ENCODE data around the gene AADACL4. TPM values are rescaled to one million over a fixed set of nuclear protein-coding genes. Genes with fewer than 3 reads are reported as not detected.

The AADACL4 gene
- total RNA-seq, 1 experiment from 2014 or later: not detected

- no TSS peak for BruUV-seq (replicated peaks)
- intact Hi-C loops (cut with micrococcal nuclease; ENCODE audit: unreplicated experiment) (no loop called here), in situ Hi-C loops (cut with HindIII; ENCODE audit: low pct_unique_long_range_greater_than_20kb, low sequenced_read_pairs) (no loop called here)
- no peak for ATAC-seq
- ChIA-PET CTCF (no interaction called here), POLR2A (no interaction called here)
- 0 out of 2 replicates have a peak, but pooled peaks cover 5% of the 10 kb centered on the region for H3K36me3 ChIP-seq (ENCODE audit: control insufficient read depth, insufficient read depth, low read length)
- H3K4me1 ChIP-seq (ENCODE audit: control insufficient read depth, insufficient read depth, low read length): peaks cover 48% of the 10 kb centered on the region
- peak overlapping the region in 1 of 2 experiments; percentile 5; a peak in 1 of 4 replicates for H3K4me3 ChIP-seq (ENCODE audit: low read depth in 2 of 2, low read length in 2 of 2)
- TF ChIP-seq SIN3A (IDR thresholded peaks at IDR 0.05; ENCODE audit: borderline replicate concordance, insufficient read depth, low read depth, low read length) (no peak), CTCF (IDR thresholded peaks at IDR 0.05) (no peak), TCF7L2 (IDR thresholded peaks at IDR 0.05; ENCODE audit: low read depth, low read length) (no peak), REST (IDR thresholded peaks at IDR 0.05; ENCODE audit: insufficient read depth in 1 of 2, low read depth in 2 of 2, low read length in 1 of 2) (no peak), POLR2AphosphoS5 (IDR thresholded peaks at IDR 0.05; ENCODE audit: low read depth, low read length) (no peak)
- H3K27me3 ChIP-seq (ENCODE audit: control insufficient read depth, insufficient read depth, low read length): no peaks in the 10 kb centered on the region
- DNase-seq (ENCODE audit: low read depth, low spot score): no peak
- peak overlapping the region; percentile 95 for H3K27ac ChIP-seq (ENCODE audit: low read length)
- H3K9me3 ChIP-seq (ENCODE audit: control insufficient read depth, insufficient read depth, low read depth, low read length): no peaks in the 10 kb centered on the region
Measured at GRCh38 chr1:12613180-12613579, 30.7 kb upstream of the AADACL4 start.

- H3K27me3 ChIP-seq (ENCODE audit: control insufficient read depth, insufficient read depth, low read length): no peaks in the 10 kb centered on the region
- in situ Hi-C loops (cut with HindIII; ENCODE audit: low pct_unique_long_range_greater_than_20kb, low sequenced_read_pairs) (no loop called here), intact Hi-C loops (cut with micrococcal nuclease; ENCODE audit: unreplicated experiment) (no loop called here)
- no peaks in the 10 kb centered on the region for H3K9me3 ChIP-seq (ENCODE audit: control insufficient read depth, insufficient read depth, low read depth, low read length)
- POLR2A ChIA-PET: interaction anchor here (0.6 to 0.9 kb wide), 2 partner anchors 16 to 74 kb away, joined by 3 to 5 read pairs; no protein-coding TSS in a partner anchor
- CTCF ChIA-PET: no interaction called here
- ATAC-seq: no peak
- peaks cover 5% of the 10 kb centered on the region; the same call in 1 of the 2 replicates for H3K36me3 ChIP-seq (ENCODE audit: control insufficient read depth, insufficient read depth, low read length)
- no peak for TF ChIP-seq SIN3A (IDR thresholded peaks at IDR 0.05; ENCODE audit: borderline replicate concordance, insufficient read depth, low read depth, low read length)
- no peak for TF ChIP-seq CTCF (IDR thresholded peaks at IDR 0.05)
- TF ChIP-seq TCF7L2 (IDR thresholded peaks at IDR 0.05; ENCODE audit: low read depth, low read length): no peak
- TF ChIP-seq REST (IDR thresholded peaks at IDR 0.05; ENCODE audit: insufficient read depth in 1 of 2, low read depth in 2 of 2, low read length in 1 of 2): no peak
- TF ChIP-seq POLR2AphosphoS5 (IDR thresholded peaks at IDR 0.05; ENCODE audit: low read depth, low read length): no peak
- H3K4me1 ChIP-seq (ENCODE audit: control insufficient read depth, insufficient read depth, low read length): peaks cover 48% of the 10 kb centered on the region
- H3K27ac ChIP-seq (ENCODE audit: low read length): peak overlapping the region; percentile 95
- DNase-seq (ENCODE audit: low read depth, low spot score): no peak
- BruUV-seq (replicated peaks): no TSS peak
- peak overlapping the region; percentile 92 to 95 for H3K4me3 ChIP-seq (ENCODE audit: low read depth in 2 of 2, low read length in 2 of 2)
Measured at GRCh38 chr1:12614402-12615158, 29.3 kb upstream of the AADACL4 start.

All from Panc1 (cell line).